ENCODE data around the gene MAGI2.

The MAGI2 gene

DNA sequence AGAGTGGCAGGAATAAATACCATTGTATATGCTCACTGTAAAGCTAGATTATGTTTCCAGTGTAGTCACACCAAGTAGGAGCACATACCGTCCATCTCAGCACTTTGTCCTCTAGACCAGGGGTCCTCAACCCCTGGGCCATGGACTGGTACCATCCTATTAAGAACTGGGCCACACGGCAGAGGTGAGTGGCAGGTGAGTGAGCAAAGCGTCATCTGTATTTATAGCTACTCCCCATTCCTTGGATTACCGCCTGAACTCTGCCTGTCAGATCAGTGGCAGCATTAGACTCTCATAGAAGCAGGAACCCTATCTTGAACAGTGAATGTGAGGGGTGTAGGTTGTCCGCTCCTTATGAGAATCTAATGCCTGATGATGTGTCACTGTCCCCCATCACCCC, 735.3 kb downstream of the MAGI2 start:
- no peak for DNase-seq

GRCh38 chr7:78716876-78717275, 736.6 kb downstream of the MAGI2 start:
- TF ChIP-seq POLR2A (IDR thresholded peaks at IDR 0.05; ENCODE audit: low read length) (no peak), GATA1 (IDR thresholded peaks at IDR 0.05; ENCODE audit: low read depth, low read length) (no peak)
- DNase-seq = no peak

More for the DNA sequence above, 735.3 kb downstream of the MAGI2 start:
- TF ChIP-seq GATA1 (IDR thresholded peaks at IDR 0.05; ENCODE audit: low read depth, low read length) = no peak
- TF ChIP-seq POLR2A (IDR thresholded peaks at IDR 0.05; ENCODE audit: low read length) = no peak

DNA sequence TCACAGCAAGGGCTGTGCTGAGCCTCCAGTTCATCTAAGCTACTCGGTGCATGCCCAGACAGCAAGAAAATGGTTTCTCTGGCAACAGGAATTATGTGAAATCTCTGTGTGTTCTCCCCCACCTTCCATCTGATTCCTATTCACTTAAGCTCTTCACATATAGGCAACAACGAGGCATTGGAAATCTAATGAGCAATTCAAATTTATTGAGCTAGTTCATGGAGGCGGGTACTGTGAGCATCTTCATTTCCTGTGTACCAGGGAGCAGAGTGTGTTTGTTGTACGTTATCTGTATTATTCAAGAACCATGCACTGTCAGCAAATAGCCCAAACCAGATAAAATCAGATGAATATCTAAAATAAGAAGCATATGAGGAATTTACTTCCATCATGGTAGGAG, 739.1 kb downstream of the MAGI2 start:
- TF ChIP-seq POLR2A (IDR thresholded peaks at IDR 0.05; ENCODE audit: low read length) (no peak), GATA1 (IDR thresholded peaks at IDR 0.05; ENCODE audit: low read depth, low read length) (no peak)
- DNase-seq = no peak

GRCh38 chr7:78712111-78712510, 741.4 kb downstream of the MAGI2 start:
- TF ChIP-seq GATA1 (IDR thresholded peaks at IDR 0.05; ENCODE audit: low read depth, low read length) = no peak
- no peak for TF ChIP-seq POLR2A (IDR thresholded peaks at IDR 0.05; ENCODE audit: low read length)
- DNase-seq = no peak

DNA sequence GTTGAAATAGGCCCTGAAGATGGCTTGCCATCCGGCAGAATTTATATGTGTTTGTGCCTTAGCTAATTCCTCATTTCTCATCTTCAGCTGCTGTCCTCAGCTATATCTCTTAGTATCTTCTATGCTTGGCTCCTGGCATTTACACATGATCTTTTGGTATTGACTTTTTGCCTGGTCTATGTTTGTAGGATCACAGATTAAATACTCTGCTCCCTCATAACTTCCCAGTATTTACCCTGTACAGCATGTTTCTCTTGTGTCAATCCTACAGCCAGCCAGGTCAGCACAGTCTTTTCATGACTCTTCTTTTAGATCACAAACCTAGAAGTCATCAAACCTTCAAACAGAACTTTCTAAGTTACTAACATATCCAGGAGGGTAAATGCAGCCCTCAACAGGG, 743.8 kb downstream of the MAGI2 start:
- TF ChIP-seq GATA1 (IDR thresholded peaks at IDR 0.05; ENCODE audit: low read depth, low read length) = no peak
- no peak for TF ChIP-seq POLR2A (IDR thresholded peaks at IDR 0.05; ENCODE audit: low read length)
- DNase-seq = no peak

GRCh38 chr7:78704504-78704903, 749.0 kb downstream of the MAGI2 start:
- no peak for DNase-seq
- TF ChIP-seq GATA1 (IDR thresholded peaks at IDR 0.05; ENCODE audit: low read depth, low read length) = no peak
- no peak for TF ChIP-seq POLR2A (IDR thresholded peaks at IDR 0.05; ENCODE audit: low read length)

- TF ChIP-seq GATA1 (IDR thresholded peaks at IDR 0.05; ENCODE audit: low read depth, low read length) (no peak), POLR2A (IDR thresholded peaks at IDR 0.05; ENCODE audit: low read length) (no peak)
- no peak for DNase-seq
Measured at GRCh38 chr7:78703391-78703790, 750.1 kb downstream of the MAGI2 start.

- DNase-seq = no peak
- no peak for TF ChIP-seq POLR2A (IDR thresholded peaks at IDR 0.05; ENCODE audit: low read length)
- no peak for TF ChIP-seq GATA1 (IDR thresholded peaks at IDR 0.05; ENCODE audit: low read depth, low read length)
Measured at GRCh38 chr7:78702770-78703169, 750.7 kb downstream of the MAGI2 start.

GRCh38 chr7:78695826-78696225, 757.6 kb downstream of the MAGI2 start:
- DNase-seq = no peak
- TF ChIP-seq GATA1 (IDR thresholded peaks at IDR 0.05; ENCODE audit: low read depth, low read length) = no peak
- no peak for TF ChIP-seq POLR2A (IDR thresholded peaks at IDR 0.05; ENCODE audit: low read length)

GRCh38 chr7:78691584-78691983, 761.9 kb downstream of the MAGI2 start:
- DNase-seq = no peak
- TF ChIP-seq POLR2A (IDR thresholded peaks at IDR 0.05; ENCODE audit: low read length) (no peak), GATA1 (IDR thresholded peaks at IDR 0.05; ENCODE audit: low read depth, low read length) (no peak)

DNA sequence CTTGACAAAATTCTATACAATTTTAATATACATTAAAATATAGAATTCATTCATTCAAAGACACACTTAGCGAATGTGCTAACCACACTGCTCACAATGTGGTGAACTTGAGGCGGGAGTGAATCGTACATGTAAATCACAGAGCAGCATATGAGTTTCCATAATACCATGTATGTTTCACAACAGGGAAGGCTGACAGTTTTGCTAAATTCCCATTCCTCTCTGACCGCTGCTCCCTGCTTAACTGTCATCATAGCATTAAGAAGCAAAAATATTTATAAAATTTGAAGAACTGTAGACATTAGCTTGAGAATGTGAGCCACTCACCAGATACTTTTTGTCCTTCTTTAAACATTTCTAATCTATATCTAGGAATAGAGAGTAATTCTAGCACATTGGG, 763.3 kb downstream of the MAGI2 start:
- no peak for TF ChIP-seq GATA1 (IDR thresholded peaks at IDR 0.05; ENCODE audit: low read depth, low read length)
- no peak for TF ChIP-seq POLR2A (IDR thresholded peaks at IDR 0.05; ENCODE audit: low read length)
- DNase-seq = no peak

DNA sequence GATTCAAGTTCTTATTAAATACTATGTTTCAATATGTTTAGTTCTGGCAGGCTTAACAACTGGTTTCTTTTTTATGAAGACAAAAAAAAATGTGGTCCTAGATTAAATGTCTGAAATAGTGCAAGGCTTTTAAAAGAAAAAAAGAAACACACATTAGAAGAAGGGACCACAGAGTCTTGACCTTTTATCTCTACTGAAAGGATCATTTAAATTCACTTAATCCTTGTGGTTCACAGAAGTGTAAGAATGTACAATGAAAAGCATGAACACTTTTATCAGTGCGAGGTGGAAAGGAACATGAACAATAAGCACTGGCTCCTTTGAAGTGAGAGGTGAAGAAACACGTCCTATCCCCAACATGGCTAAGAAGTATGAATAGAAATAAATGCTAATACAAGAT, 765.1 kb downstream of the MAGI2 start:
- no peak for DNase-seq
- TF ChIP-seq GATA1 (IDR thresholded peaks at IDR 0.05; ENCODE audit: low read depth, low read length) (no peak), POLR2A (IDR thresholded peaks at IDR 0.05; ENCODE audit: low read length) (no peak)

- no peak for DNase-seq
- TF ChIP-seq GATA1 (IDR thresholded peaks at IDR 0.05; ENCODE audit: low read depth, low read length) (no peak), POLR2A (IDR thresholded peaks at IDR 0.05; ENCODE audit: low read length) (no peak)
Measured at GRCh38 chr7:78686189-78686588, 767.3 kb downstream of the MAGI2 start.

GRCh38 chr7:78684201-78684600, 769.3 kb downstream of the MAGI2 start:
- DNase-seq = no peak
- TF ChIP-seq POLR2A (IDR thresholded peaks at IDR 0.05; ENCODE audit: low read length) = no peak
- TF ChIP-seq GATA1 (IDR thresholded peaks at IDR 0.05; ENCODE audit: low read depth, low read length) = no peak

GRCh38 chr7:78683566-78683965, 769.9 kb downstream of the MAGI2 start:
- no peak for TF ChIP-seq GATA1 (IDR thresholded peaks at IDR 0.05; ENCODE audit: low read depth, low read length)
- no peak for TF ChIP-seq POLR2A (IDR thresholded peaks at IDR 0.05; ENCODE audit: low read length)
- DNase-seq = no peak
